NCI-H2196 (cell line): ENCODE results near the gene KAZN.

Experiments
- DNase-seq: peaks from one replicate; lab custom pipeline; 2025; ENCODE audit not compliant: unreplicated experiment; lab: John Stamatoyannopoulos, UW

KAZN gene

GRCh38 chr1:15146971-15147376, 548.5 kb downstream of the KAZN start:
- DNase-seq: no peak

- DNase-seq: no peak
These were observed 549.5 kb downstream of the KAZN start for GRCh38 chr1:15148004-15148403.

- no peak for DNase-seq
These were observed 550.0 kb downstream of the KAZN start for GRCh38 chr1:15148475-15148874.

- DNase-seq: no peak
These were observed 550.5 kb downstream of the KAZN start for GRCh38 chr1:15148941-15149340.

GRCh38 chr1:15150376-15150775, 551.9 kb downstream of the KAZN start:
- DNase-seq: no peak

GRCh38 chr1:15151377-15151806, 552.9 kb downstream of the KAZN start:
- DNase-seq: no peak

- DNase-seq: no peak
These were observed 553.4 kb downstream of the KAZN start for GRCh38 chr1:15151871-15152270.

GRCh38 chr1:15152318-15153183, 554.1 kb downstream of the KAZN start:
- peak; percentile 64 for DNase-seq

- DNase-seq: peak; percentile 48
These were observed 554.8 kb downstream of the KAZN start, which contains the start of gene TMEM51 for GRCh38 chr1:15153184-15153841. TSS of gene TMEM51 (plus strand) at chr1:15153747. CDS start at chr1:15215088, 61,341 bp downstream.

GRCh38 chr1:15153842-15154479, 555.5 kb downstream of the KAZN start:
- peak; percentile 39 for DNase-seq

GRCh38 chr1:15154480-15155036, 556.1 kb downstream of the KAZN start:
- no peak for DNase-seq

- no peak for DNase-seq
These were observed 556.7 kb downstream of the KAZN start for GRCh38 chr1:15155191-15155590.

GRCh38 chr1:15155888-15156741, 557.6 kb downstream of the KAZN start:
- no peak for DNase-seq

- DNase-seq: no peak
These were observed 558.4 kb downstream of the KAZN start for GRCh38 chr1:15156807-15157380.

GRCh38 chr1:15157524-15158399, 559.3 kb downstream of the KAZN start:
- DNase-seq: no peak

- no peak for DNase-seq
These were observed 560.2 kb downstream of the KAZN start for GRCh38 chr1:15158506-15159165.

GRCh38 chr1:15159166-15159555, 560.7 kb downstream of the KAZN start:
- no peak for DNase-seq

GRCh38 chr1:15160626-15161025, 562.1 kb downstream of the KAZN start:
- no peak for DNase-seq

GRCh38 chr1:15167386-15167785, 568.9 kb downstream of the KAZN start:
- no peak for DNase-seq
